ENCODE data around the gene LRRC37B. TPM values are rescaled to one million over a fixed set of nuclear protein-coding genes. Genes with fewer than 3 reads are reported as not detected.
"Not testable (repeated sequence)": the region's sequence is repeated elsewhere in the genome, so short reads cannot be mapped to it uniquely, and the experiment has no call there.

LRRC37B gene
- total RNA-seq, 4 donors from 2014 or later, result 10.3 to 26.8 (median 17.0) TPM

DNA sequence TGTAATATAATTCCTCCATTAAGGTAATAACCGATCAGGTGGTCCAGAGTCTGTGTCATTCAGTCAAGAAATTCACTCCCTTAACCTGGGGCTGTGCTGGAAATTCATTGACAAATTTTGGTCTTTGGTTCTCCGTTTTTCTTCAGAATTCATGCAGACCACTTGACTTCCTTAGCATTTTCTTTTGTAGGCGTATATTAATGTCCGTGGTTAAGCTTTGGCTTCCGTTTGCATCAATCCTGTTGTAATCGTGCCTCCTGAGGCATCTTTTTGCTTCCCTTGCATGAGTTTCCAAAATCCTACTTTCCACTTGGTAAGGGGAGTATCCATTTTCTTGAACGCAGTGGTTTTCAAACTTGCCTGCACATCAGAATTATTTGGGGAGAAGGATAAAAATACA is 9.0 kb downstream of the LRRC37B start:
- H3K4me3 ChIP-seq (replicated peaks in 1 of 3), result no peak overlapping the region
- no peak overlapping the region for H3K27ac ChIP-seq
- no peaks in the 10 kb centered on the region for H3K4me1 ChIP-seq
- H3K36me3 ChIP-seq, result no peaks in the 10 kb centered on the region
- H3K27me3 ChIP-seq, result no peaks in the 10 kb centered on the region
- DNase-seq, result no peak
- TF ChIP-seq, protein P1, sequence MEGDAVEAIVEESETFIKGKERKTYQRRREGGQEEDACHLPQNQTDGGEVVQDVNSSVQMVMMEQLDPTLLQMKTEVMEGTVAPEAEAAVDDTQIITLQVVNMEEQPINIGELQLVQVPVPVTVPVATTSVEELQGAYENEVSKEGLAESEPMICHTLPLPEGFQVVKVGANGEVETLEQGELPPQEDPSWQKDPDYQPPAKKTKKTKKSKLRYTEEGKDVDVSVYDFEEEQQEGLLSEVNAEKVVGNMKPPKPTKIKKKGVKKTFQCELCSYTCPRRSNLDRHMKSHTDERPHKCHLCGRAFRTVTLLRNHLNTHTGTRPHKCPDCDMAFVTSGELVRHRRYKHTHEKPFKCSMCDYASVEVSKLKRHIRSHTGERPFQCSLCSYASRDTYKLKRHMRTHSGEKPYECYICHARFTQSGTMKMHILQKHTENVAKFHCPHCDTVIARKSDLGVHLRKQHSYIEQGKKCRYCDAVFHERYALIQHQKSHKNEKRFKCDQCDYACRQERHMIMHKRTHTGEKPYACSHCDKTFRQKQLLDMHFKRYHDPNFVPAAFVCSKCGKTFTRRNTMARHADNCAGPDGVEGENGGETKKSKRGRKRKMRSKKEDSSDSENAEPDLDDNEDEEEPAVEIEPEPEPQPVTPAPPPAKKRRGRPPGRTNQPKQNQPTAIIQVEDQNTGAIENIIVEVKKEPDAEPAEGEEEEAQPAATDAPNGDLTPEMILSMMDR (IDR thresholded peaks at IDR 0.05), result no peak
- TF ChIP-seq POLR2A (IDR thresholded peaks at IDR 0.05), result no peak
- intact Hi-C loops (cut with DNase I), result no loop called here
- WGBS, 2 donors, result 84 to 92% methylated on average over 7 of the region's 7 CpGs
- H3K9me3 ChIP-seq, result no peaks in the 10 kb centered on the region

DNA sequence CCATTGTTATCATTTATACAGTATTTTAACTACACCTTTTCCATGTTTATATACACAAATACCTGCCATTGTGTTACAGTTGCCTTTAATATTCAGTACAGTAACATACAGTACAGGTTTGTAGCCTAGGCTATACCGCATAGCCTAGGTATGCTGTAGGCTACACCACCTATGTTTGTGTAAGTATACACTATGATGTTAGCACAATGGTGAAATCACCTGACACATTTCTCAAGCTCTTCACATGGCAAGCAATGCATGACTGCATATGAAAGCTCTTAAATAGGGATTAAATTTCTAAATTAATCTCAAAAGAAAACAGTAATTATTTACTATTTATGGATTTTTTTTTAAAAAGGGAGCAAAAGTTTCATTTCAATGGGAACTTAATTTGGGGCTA is 12.0 kb downstream of the LRRC37B start:
- no peak for TF ChIP-seq POLR2A (IDR thresholded peaks at IDR 0.05)
- TF ChIP-seq, protein P1 (IDR thresholded peaks at IDR 0.05), result no peak
- H3K4me1 ChIP-seq, result no peaks in the 10 kb centered on the region
- WGBS, 2 donors, result 91 to 100% methylated on average over 1 of the region's 1 CpG
- H3K36me3 ChIP-seq, result no peaks in the 10 kb centered on the region
- no peaks in the 10 kb centered on the region for H3K9me3 ChIP-seq
- no peak overlapping the region for H3K4me3 ChIP-seq (replicated peaks in 1 of 3)
- H3K27me3 ChIP-seq, result no peaks in the 10 kb centered on the region
- no peak overlapping the region for H3K27ac ChIP-seq
- DNase-seq, result no peak
- intact Hi-C loops (cut with DNase I), result no loop called here

DNA sequence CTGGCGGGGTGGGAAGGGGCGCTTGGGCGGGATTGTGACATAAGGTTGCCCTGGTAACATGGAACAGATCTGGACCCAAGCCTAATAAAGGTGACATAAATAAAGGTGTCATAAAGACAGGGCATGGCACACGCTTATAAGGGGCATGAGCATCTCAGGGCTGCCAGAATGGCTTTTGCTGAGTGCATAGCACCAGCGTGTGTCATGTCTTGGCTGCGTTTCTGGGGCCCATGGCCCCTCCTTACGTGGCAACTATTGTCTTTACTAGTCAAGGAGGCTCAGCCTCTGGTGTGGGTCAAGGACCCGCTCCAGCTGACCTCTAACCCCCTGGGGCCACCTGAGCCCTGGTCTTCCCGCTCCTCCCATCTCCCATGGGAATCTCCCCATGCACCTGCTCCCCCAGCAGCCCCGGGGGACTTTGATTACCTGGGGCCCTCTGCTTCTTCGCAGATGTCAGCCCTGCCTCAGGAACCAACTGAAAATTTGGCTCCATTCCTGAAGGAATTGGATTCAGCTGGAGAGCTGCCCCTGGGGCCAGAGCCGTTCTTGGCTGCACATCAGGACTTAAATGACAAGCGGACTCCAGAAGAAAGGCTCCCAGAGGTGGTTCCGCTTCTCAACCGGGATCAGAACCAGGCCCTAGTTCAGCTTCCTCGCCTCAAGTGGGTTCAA is 13.9 kb downstream of the LRRC37B start:
- H3K27me3 ChIP-seq, result no peaks in the 10 kb centered on the region
- 92 to 95% methylated on average over 13 to 16 of the region's 16 CpGs for WGBS, 2 donors
- H3K4me3 ChIP-seq (replicated peaks in 1 of 3), result no peak overlapping the region

DNA sequence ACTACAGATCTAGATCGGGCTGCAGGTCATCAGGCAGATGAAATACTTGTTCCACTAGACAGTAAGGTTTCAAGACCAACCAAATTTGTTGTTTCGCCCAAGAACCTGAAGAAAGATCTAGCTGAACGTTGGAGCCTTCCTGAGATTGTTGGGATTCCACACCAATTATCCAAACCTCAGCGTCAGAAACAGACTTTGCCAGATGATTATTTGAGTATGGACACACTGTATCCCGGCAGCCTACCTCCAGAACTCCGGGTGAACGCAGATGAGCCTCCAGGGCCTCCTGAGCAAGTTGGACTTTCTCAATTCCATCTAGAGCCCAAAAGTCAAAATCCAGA is 14.4 kb downstream of the LRRC37B start:
- no peaks in the 10 kb centered on the region for H3K9me3 ChIP-seq
- no peak overlapping the region for H3K4me3 ChIP-seq (replicated peaks in 1 of 3)
- no peak overlapping the region for H3K27ac ChIP-seq
- H3K27me3 ChIP-seq, result no peaks in the 10 kb centered on the region
- WGBS, 2 donors, result 90% methylated on average over 7 of the region's 7 CpGs
- no peaks in the 10 kb centered on the region for H3K36me3 ChIP-seq
- DNase-seq, result no peak
- TF ChIP-seq, protein P1 (IDR thresholded peaks at IDR 0.05), result no peak
- no peak for TF ChIP-seq POLR2A (IDR thresholded peaks at IDR 0.05)
- H3K4me1 ChIP-seq, result no peaks in the 10 kb centered on the region
- intact Hi-C loops (cut with DNase I), result no loop called here

More for the DNA sequence above, 13.9 kb downstream of the LRRC37B start:
- H3K9me3 ChIP-seq, result no peaks in the 10 kb centered on the region
- intact Hi-C loops (cut with DNase I), result no loop called here
- no peak for DNase-seq
- no peak for TF ChIP-seq POLR2A (IDR thresholded peaks at IDR 0.05)
- TF ChIP-seq, protein P1 (IDR thresholded peaks at IDR 0.05), result no peak
- H3K27ac ChIP-seq, result no peak overlapping the region
- no peaks in the 10 kb centered on the region for H3K36me3 ChIP-seq
- no peaks in the 10 kb centered on the region for H3K4me1 ChIP-seq

DNA sequence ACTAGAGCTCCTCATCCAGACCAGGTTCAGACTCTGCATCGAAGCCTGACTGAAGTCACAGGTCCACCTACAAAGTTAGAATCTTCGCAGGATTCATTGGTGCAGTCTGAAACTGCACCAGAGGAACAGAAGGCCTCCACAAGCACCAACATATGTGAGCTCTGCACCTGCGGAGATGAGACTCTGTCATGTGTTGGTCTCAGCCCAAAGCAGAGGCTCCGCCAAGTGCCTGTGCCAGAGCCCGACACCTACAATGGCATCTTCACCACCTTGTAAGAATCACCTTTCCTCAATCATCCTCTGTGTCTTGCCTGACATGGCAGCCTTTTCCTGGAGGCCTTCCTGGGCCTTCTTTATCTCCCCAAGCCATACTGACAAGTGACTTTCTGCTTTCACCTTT is 15.4 kb downstream of the LRRC37B start:
- H3K27me3 ChIP-seq; H3K9me3 ChIP-seq; H3K36me3 ChIP-seq; H3K4me3 ChIP-seq (replicated peaks in 1 of 3); H3K27ac ChIP-seq; DNase-seq; intact Hi-C loops (cut with DNase I); H3K4me1 ChIP-seq: not testable (repeated sequence)
- WGBS, 2 donors, result 98% methylated on average over 3 of the region's 5 CpGs

DNA sequence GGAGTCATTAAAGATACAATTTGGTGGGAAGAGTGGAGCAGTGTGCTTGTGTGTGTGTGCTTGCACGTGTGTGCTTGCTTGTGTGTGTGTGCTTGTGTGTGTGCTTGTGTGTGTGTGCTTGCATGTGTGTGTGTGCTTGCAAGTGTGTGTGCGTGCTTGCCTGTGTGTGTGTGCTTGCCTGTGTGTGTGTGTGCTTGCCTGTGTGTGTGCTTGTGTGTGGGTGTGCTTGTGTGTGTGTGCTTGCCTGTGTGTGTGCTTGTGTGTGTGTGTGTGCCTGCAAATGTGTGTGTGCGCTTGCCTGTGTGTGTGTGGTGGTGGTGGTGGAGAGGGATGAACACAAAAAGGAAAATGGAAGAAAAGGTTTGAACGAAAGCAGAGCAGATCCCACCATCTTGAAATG is 20.1 kb downstream of the LRRC37B start:
- intact Hi-C loops (cut with DNase I); H3K27ac ChIP-seq; H3K4me1 ChIP-seq; H3K27me3 ChIP-seq; H3K4me3 ChIP-seq (replicated peaks in 1 of 3); H3K9me3 ChIP-seq; H3K36me3 ChIP-seq; DNase-seq: not testable (repeated sequence)
- 92 to 95% methylated on average over 4 of the region's 4 CpGs for WGBS, 2 donors
